PC-3 (cell line): ENCODE results near the gene GDF11. TPM values are rescaled to one million over a fixed set of nuclear protein-coding genes. Genes with fewer than 3 reads are reported as not detected.

Source experiments
- ATAC-seq: fragments of 200-7000 bp; cut with Tn5 transposase; 2 replicates; pipeline ENCODE4 v1.9.1; 2020; ENCODE audit warnings: mild to moderate bottlenecking, moderate library complexity
- BruUV-seq: library from RNA; stranded (reverse); fragments of 400-500 nt; replicated peaks from 2 replicates; lab custom pipeline; 2021; lab: Mats Ljungman, UMichigan
- CTCF ChIA-PET: fragments of 300-600 bp; sonication (Branson Sonifier 250); formaldehyde crosslinking; loops from one replicate; lab custom pipeline; 2022; ENCODE audit warnings: antibody characterized with exemption; lab: Charles Lee
- POLR2A ChIA-PET: fragments of 300-600 bp; sonication (Branson Sonifier 250); formaldehyde crosslinking; loops from one replicate; lab custom pipeline; 2022; ENCODE audit warnings: antibody characterized with exemption; ENCODE audit not compliant: unreplicated experiment; lab: Charles Lee
- DNase-seq: peaks from one replicate; pipeline ENCODE4 v3.0.0-alpha.2; 2015
- H2AFZ ChIP-seq: fragments of 300-600 bp; sonication (generic); 2 replicates; pipeline ENCODE4 v1.6.0; 2016; ENCODE audit warnings: antibody characterized with exemption, low read length
- H3F3A ChIP-seq: fragments of 300-600 bp; sonication (generic); one replicate; pipeline ENCODE4 v1.6.0; 2017; ENCODE audit warnings: antibody characterized with exemption, low read length, control low read depth, mild to moderate bottlenecking; ENCODE audit not compliant: unreplicated experiment
- H3K27ac ChIP-seq: fragments of 300-600 bp; sonication (generic); 2 replicates; pipeline ENCODE4 v1.5.1; 2016; ENCODE audit warnings: mild to moderate bottlenecking, low read length
- H3K27me3 ChIP-seq: fragments of 300-600 bp; sonication (generic); 2 replicates; pipeline ENCODE4 v1.6.1; 2016; ENCODE audit warnings: low read length, mixed read lengths
- H3K36me3 ChIP-seq: fragments of 300-600 bp; sonication (generic); 2 replicates; pipeline ENCODE4 v1.6.1; 2016; ENCODE audit warnings: low read depth, mixed run types, low read length, mixed read lengths
- H3K4me1 ChIP-seq: fragments of 300-600 bp; sonication (generic); 2 replicates; pipeline ENCODE4 v1.5.1; 2016; ENCODE audit warnings: low read length; ENCODE audit not compliant: insufficient read depth
- H3K4me2 ChIP-seq: fragments of 300-600 bp; sonication (generic); 2 replicates; pipeline ENCODE4 v1.6.0; 2016; ENCODE audit warnings: low read length
- H3K4me3 ChIP-seq: fragments of 300-600 bp; sonication (generic); 2 replicates; pipeline ENCODE4 v1.5.1; 2016; ENCODE audit warnings: mild to moderate bottlenecking, low read length, mixed read lengths
- H3K79me2 ChIP-seq: fragments of 300-600 bp; sonication (generic); 2 replicates; pipeline ENCODE4 v1.6.1; 2017; ENCODE audit warnings: low read length, mixed read lengths
- H3K9ac ChIP-seq: fragments of 300-600 bp; sonication (generic); 2 replicates; pipeline ENCODE4 v1.6.0; 2016; ENCODE audit warnings: mild to moderate bottlenecking, low read length
- H3K9me2 ChIP-seq: fragments of 300-600 bp; sonication (generic); replicated peaks from 2 replicates; pipeline ENCODE4 v1.6.1; 2016; ENCODE audit warnings: mixed run types, low read length, mixed read lengths
- H3K9me3 ChIP-seq: fragments of 300-600 bp; sonication (generic); 2 replicates; pipeline ENCODE4 v1.6.1; 2016; ENCODE audit warnings: low read length, mixed read lengths
- H4K20me1 ChIP-seq: fragments of 300-600 bp; sonication (generic); 2 replicates; pipeline ENCODE4 v1.6.1; 2016; ENCODE audit warnings: low read length, mixed read lengths
- CTCF ChIP-seq: fragments of 300-600 bp; sonication (generic); conservative IDR thresholded peaks from 2 replicates; pipeline ENCODE4 v1.5.1; 2017; ENCODE audit warnings: antibody characterized with exemption, low read depth, mild to moderate bottlenecking, low read length
- EZH2 ChIP-seq: fragments of 300-600 bp; sonication (generic); IDR thresholded peaks from one replicate; pipeline ENCODE4 v1.6.1; 2017; ENCODE audit warnings: antibody characterized with exemption, mild to moderate bottlenecking, low read length; ENCODE audit not compliant: unreplicated experiment
- EZH2phosphoT487 ChIP-seq: fragments of 300-600 bp; sonication (generic); IDR thresholded peaks from 2 replicates; pipeline ENCODE4 v1.6.1; 2018; ENCODE audit warnings: mild to moderate bottlenecking, antibody characterized with exemption, low read length, borderline replicate concordance
- intact Hi-C: fragments of 100-400 bp; cut with micrococcal nuclease; formaldehyde crosslinking; loops from 2 replicates; pipeline ENCODE4 v1.9.0; 2023
- total RNA-seq: library from RNA; depleted of rRNA; stranded (reverse); fragments of >200 nt; gene quantifications from 2 replicates; pipeline ENCODE4 v1.2.3, GENCODE V29; 2014

The GDF11 gene
- total RNA-seq, 1 experiment from 2014 or later = 7.1 TPM

GRCh38 chr12:55734595-55734994 is 8.3 kb upstream of the GDF11 start:
- Histone ChIP-seq H3K4me2 (no peak overlapping the region), H3K79me2 (peaks cover 12% of the 10 kb centered on the region), H2AFZ (no peak overlapping the region), H3K4me1 (peaks cover 24% of the 10 kb centered on the region), H4K20me1 (no peaks in the 10 kb centered on the region), H3F3A (no peaks in the 10 kb centered on the region), H3K4me3 (no peak overlapping the region), H3K27me3 (no peaks in the 10 kb centered on the region), H3K27ac (no peak overlapping the region), H3K9me2 (no peaks in the 10 kb centered on the region), H3K9ac (no peak overlapping the region), H3K9me3 (no peaks in the 10 kb centered on the region), H3K36me3 (no peaks in the 10 kb centered on the region; the same call in 1 of the 2 replicates)
- no peak for TF ChIP-seq CTCF
- no peak for TF ChIP-seq EZH2
- TF ChIP-seq EZH2phosphoT487 = no peak
- CTCF ChIA-PET = no interaction called here
- DNase-seq = no peak
- ATAC-seq = no peak
- intact Hi-C loops = no loop called here
- POLR2A ChIA-PET = no interaction called here
- BruUV-seq = no TSS peak

- no peaks in the 10 kb centered on the region for H3K9me3 ChIP-seq
- H3K79me2 ChIP-seq = no peaks in the 10 kb centered on the region
- peaks cover 11% of the 10 kb centered on the region for H3K4me1 ChIP-seq
- H3K9ac ChIP-seq = no peak overlapping the region
- H2AFZ ChIP-seq = no peak overlapping the region
- H3K36me3 ChIP-seq = no peaks in the 10 kb centered on the region; the same call in 1 of the 2 replicates
- H3K4me2 ChIP-seq = no peak overlapping the region
- H3K27ac ChIP-seq = no peak overlapping the region
- no TSS peak for BruUV-seq
- DNase-seq = no peak
- TF ChIP-seq EZH2phosphoT487 (no peak), CTCF (no peak), EZH2 (no peak)
- CTCF ChIA-PET = no interaction called here
- H3K27me3 ChIP-seq = no peaks in the 10 kb centered on the region
- H4K20me1 ChIP-seq = no peaks in the 10 kb centered on the region
- H3F3A ChIP-seq = no peaks in the 10 kb centered on the region
- H3K9me2 ChIP-seq = no peaks in the 10 kb centered on the region
- ATAC-seq = no peak
- POLR2A ChIA-PET = no interaction called here
- no peak overlapping the region for H3K4me3 ChIP-seq
- intact Hi-C loops = no loop called here
These were observed 6.8 kb upstream of the GDF11 start for GRCh38 chr12:55736076-55736475.

- TF ChIP-seq CTCF (peak; percentile 98), EZH2 (no peak)
- DNase-seq (peak; percentile 90), ATAC-seq (peak; percentile 76)
- H3K9me2 ChIP-seq = no peaks in the 10 kb centered on the region
- no TSS peak for BruUV-seq
- no peaks in the 10 kb centered on the region for H4K20me1 ChIP-seq
- H3K36me3 ChIP-seq = no peaks in the 10 kb centered on the region; the same call in 1 of the 2 replicates
- no peak overlapping the region for H3K4me3 ChIP-seq
- POLR2A ChIA-PET = interaction anchor here (0.5 kb wide), 2 partner anchors 62 to 107 kb away, joined by 3 read pairs; no protein-coding TSS in a partner anchor
- no peaks in the 10 kb centered on the region for H3K9me3 ChIP-seq
- H2AFZ ChIP-seq = peak overlapping the region; percentile 95; the same call in 1 of the 2 replicates
- peaks cover 11% of the 10 kb centered on the region for H3K4me1 ChIP-seq
- H3K27me3 ChIP-seq = no peaks in the 10 kb centered on the region
- no peak overlapping the region for H3K4me2 ChIP-seq
- no peaks in the 10 kb centered on the region for H3F3A ChIP-seq
- H3K27ac ChIP-seq = no peak overlapping the region
- intact Hi-C loops = loop anchor here (1.0 kb wide), 3 partner anchors 8 to 77 kb away; partner anchors contain the start of gene CD63
- no peak overlapping the region for H3K9ac ChIP-seq
- CTCF ChIA-PET = interaction anchor here (1.1 to 2.7 kb wide), 5 partner anchors 9 to 548 kb away, joined by 3 to 25 read pairs (median 16); partner anchors contain the start of gene RDH5
- H3K79me2 ChIP-seq = no peaks in the 10 kb centered on the region
These were observed 5.9 kb upstream of the GDF11 start for GRCh38 chr12:55736780-55737580.
